HEK293 (cell line): ENCODE data around the gene WDR20.

Experiments used
- CTCF ChIA-PET: fragments of 350-600 bp; formaldehyde crosslinking; extraction: SDS; loops from one replicate; lab custom pipeline; 2021; ENCODE audit warnings: antibody characterized with exemption; lab: Yijun Ruan, JAX
- POLR2A ChIA-PET: fragments of 300-600 bp; formaldehyde crosslinking; extraction: SDS; loops from one replicate; lab custom pipeline; 2020; ENCODE audit warnings: antibody characterized with exemption, inconsistent platforms; lab: Yijun Ruan, JAX
- H3K27ac ChIP-seq: fragments of 200-500 bp; sonication (Bioruptor generic); 2 replicates; pipeline ENCODE4 v1.5.1; 2014; ENCODE audit warnings: low read depth, low read length, control low read depth, inconsistent platforms; ENCODE audit errors: extremely low read depth
- H3K36me3 ChIP-seq, 2 experiments: fragments of 200-500 bp in 1 of 2; sonication (Bioruptor generic) in 1 of 2; 1 replicate in 1 of 2; 2 replicates in 1 of 2; pipeline ENCODE4 v1.5.1; 2014 to 2017; ENCODE audit warnings: inconsistent platforms in 2 of 2, low read length in 2 of 2; ENCODE audit not compliant: control insufficient read depth in 2 of 2, insufficient read depth in 1 of 2
- H3K4me1 ChIP-seq: fragments of 200-500 bp; sonication (Bioruptor generic); 2 replicates; pipeline ENCODE4 v1.5.1; 2014; ENCODE audit warnings: mild to moderate bottlenecking, low read length, inconsistent platforms; ENCODE audit not compliant: control insufficient read depth, insufficient read depth
- H3K4me3 ChIP-seq: 2 replicates; pipeline ENCODE4 v1.5.1; 2011; ENCODE audit warnings: low read depth, mild to moderate bottlenecking, control low read depth, low read length, moderate library complexity
- H3K9me3 ChIP-seq: fragments of 200-500 bp; sonication (Bioruptor generic); 2 replicates; pipeline ENCODE4 v1.5.1; 2014; ENCODE audit warnings: low read depth, low read length, inconsistent platforms; ENCODE audit not compliant: control insufficient read depth, insufficient read depth
- BCL6B ChIP-seq: fragments of 450-650 bp; formaldehyde crosslinking; IDR thresholded peaks from 2 replicates; pipeline ENCODE4 v1.5.1; 2017; ENCODE audit warnings: missing biosample characterization, missing genetic modification characterization
- HOXA7 ChIP-seq: sonication (generic); formaldehyde crosslinking; IDR thresholded peaks from 2 replicates; pipeline ENCODE4 v1.8.1; 2022; ENCODE audit warnings: missing genetic modification reagents, borderline replicate concordance
- KLF7 ChIP-seq: fragments of 450-650 bp; formaldehyde crosslinking; IDR thresholded peaks from 2 replicates; pipeline ENCODE4 v1.5.1; 2016; ENCODE audit warnings: missing biosample characterization, missing genetic modification characterization, borderline replicate concordance
- MYNN ChIP-seq: fragments of 450-650 bp; formaldehyde crosslinking; IDR thresholded peaks from 2 replicates; pipeline ENCODE4 v1.5.1; 2016; ENCODE audit warnings: missing biosample characterization, missing genetic modification characterization, borderline replicate concordance
- OSR2 ChIP-seq: fragments of 450-650 bp; formaldehyde crosslinking; IDR thresholded peaks from 2 replicates; pipeline ENCODE4 v1.5.1; 2016; ENCODE audit warnings: missing biosample characterization, missing genetic modification characterization
- PRDM10 ChIP-seq: fragments of 450-650 bp; formaldehyde crosslinking; IDR thresholded peaks from 2 replicates; pipeline ENCODE4 v1.5.1; 2016; ENCODE audit warnings: missing biosample characterization, missing genetic modification characterization
- SP7 ChIP-seq: fragments of 450-650 bp; formaldehyde crosslinking; IDR thresholded peaks from 2 replicates; pipeline ENCODE4 v1.5.1; 2016; ENCODE audit warnings: missing biosample characterization, missing genetic modification characterization
- ZFHX2 ChIP-seq: fragments of 450-650 bp; formaldehyde crosslinking; conservative IDR thresholded peaks from 2 replicates; pipeline ENCODE4 v1.5.1; 2016; ENCODE audit warnings: missing biosample characterization, missing genetic modification characterization
- ZFP69B ChIP-seq: fragments of 450-650 bp; formaldehyde crosslinking; IDR thresholded peaks from 2 replicates; pipeline ENCODE4 v1.5.1; 2016; ENCODE audit warnings: missing biosample characterization, missing genetic modification characterization
- ZIC2 ChIP-seq: fragments of 450-650 bp; formaldehyde crosslinking; IDR thresholded peaks from 2 replicates; pipeline ENCODE4 v1.5.1; 2016; ENCODE audit warnings: missing biosample characterization, missing genetic modification characterization
- ZNF133 ChIP-seq: fragments of 450-650 bp; formaldehyde crosslinking; IDR thresholded peaks from 2 replicates; pipeline ENCODE4 v1.5.1; 2016; ENCODE audit warnings: missing biosample characterization, missing genetic modification characterization
- ZNF140 ChIP-seq: fragments of 450-650 bp; formaldehyde crosslinking; IDR thresholded peaks from 2 replicates; pipeline ENCODE4 v1.5.1; 2016; ENCODE audit warnings: missing biosample characterization, missing genetic modification characterization
- ZNF146 ChIP-seq: fragments of 450-650 bp; formaldehyde crosslinking; IDR thresholded peaks from 2 replicates; pipeline ENCODE4 v1.5.1; 2016; ENCODE audit warnings: missing biosample characterization, missing genetic modification characterization
- ZNF16 ChIP-seq: fragments of 450-650 bp; formaldehyde crosslinking; IDR thresholded peaks from 2 replicates; pipeline ENCODE4 v1.5.1; 2016; ENCODE audit warnings: low read depth, missing biosample characterization, missing genetic modification characterization
- ZNF174 ChIP-seq: fragments of 450-650 bp; formaldehyde crosslinking; IDR thresholded peaks from 2 replicates; pipeline ENCODE4 v1.5.0; 2017; ENCODE audit warnings: missing biosample characterization, mild to moderate bottlenecking, missing genetic modification characterization
- ZNF2 ChIP-seq: fragments of 450-650 bp; formaldehyde crosslinking; IDR thresholded peaks from 2 replicates; pipeline ENCODE4 v1.5.1; 2016; ENCODE audit warnings: missing biosample characterization, missing genetic modification characterization
- ZNF214 ChIP-seq: fragments of 450-650 bp; formaldehyde crosslinking; IDR thresholded peaks from 2 replicates; pipeline ENCODE4 v1.5.1; 2017; ENCODE audit warnings: missing biosample characterization, mild to moderate bottlenecking, missing genetic modification characterization, borderline replicate concordance
- ZNF24 ChIP-seq: fragments of 450-650 bp; formaldehyde crosslinking; IDR thresholded peaks from 2 replicates; pipeline ENCODE4 v1.5.1; 2016; ENCODE audit warnings: missing biosample characterization, missing genetic modification characterization
- ZNF274 ChIP-seq, 2 experiments: fragments of 200-500 bp in 1 of 2; fragments of 450-650 bp in 1 of 2; sonication (Bioruptor generic) in 1 of 2; formaldehyde crosslinking in 1 of 2; IDR thresholded peaks; 2 replicates each; pipeline versions ENCODE4 v1.5.1 to v1.6.1; 2014 to 2016; ENCODE audit warnings: borderline replicate concordance in 1 of 2, inconsistent platforms in 1 of 2, low read length in 1 of 2, missing biosample characterization in 1 of 2, missing genetic modification characterization in 1 of 2
- ZNF366 ChIP-seq: fragments of 450-650 bp; formaldehyde crosslinking; conservative IDR thresholded peaks from 2 replicates; pipeline ENCODE4 v1.5.1; 2016; ENCODE audit warnings: missing biosample characterization, missing genetic modification characterization
- ZNF391 ChIP-seq: fragments of 450-650 bp; formaldehyde crosslinking; IDR thresholded peaks from 2 replicates; pipeline ENCODE4 v1.5.1; 2016; ENCODE audit warnings: low read depth, missing biosample characterization, missing genetic modification characterization, borderline replicate concordance
- ZNF548 ChIP-seq: fragments of 450-650 bp; formaldehyde crosslinking; IDR thresholded peaks from 2 replicates; pipeline ENCODE4 v1.5.1; 2016; ENCODE audit warnings: missing biosample characterization, missing genetic modification characterization
- ZNF555 ChIP-seq: fragments of 450-650 bp; formaldehyde crosslinking; conservative IDR thresholded peaks from 2 replicates; pipeline ENCODE4 v1.5.1; 2017; ENCODE audit warnings: missing biosample characterization, mild to moderate bottlenecking, missing genetic modification characterization, inconsistent platforms
- ZNF654 ChIP-seq: fragments of 450-650 bp; formaldehyde crosslinking; IDR thresholded peaks from 2 replicates; pipeline ENCODE4 v1.5.1; 2016; ENCODE audit warnings: low read depth, missing biosample characterization, missing genetic modification characterization
- ZNF664 ChIP-seq: fragments of 450-650 bp; formaldehyde crosslinking; IDR thresholded peaks from 2 replicates; pipeline ENCODE4 v1.5.1; 2016; ENCODE audit warnings: missing biosample characterization, missing genetic modification characterization
- ZNF843 ChIP-seq: fragments of 450-650 bp; formaldehyde crosslinking; IDR thresholded peaks from 2 replicates; pipeline ENCODE4 v1.5.1; 2016; ENCODE audit warnings: missing biosample characterization, missing genetic modification characterization
- TF ChIP-seq, protein P1 (sequence below): fragments of 450-650 bp; formaldehyde crosslinking; IDR thresholded peaks from 2 replicates; pipeline ENCODE4; 2016; ENCODE audit warnings: missing biosample characterization, missing genetic modification characterization
- TF ChIP-seq, protein P2 (sequence below): fragments of 450-650 bp; IDR thresholded peaks from 2 replicates; pipeline ENCODE4 v1.5.1; 2018; ENCODE audit warnings: missing biosample characterization, mild to moderate bottlenecking, missing genetic modification characterization

WDR20 gene

GRCh38 chr14:102215071-102215470, 75.4 kb downstream of the WDR20 start:
- Histone ChIP-seq H3K27ac (no peak overlapping the region), H3K36me3 (peaks cover 2 to 9% of the 10 kb centered on the region in 2 experiments; a peak in 2 of 3 replicates), H3K4me3 (no peak overlapping the region), H3K4me1 (no peaks in the 10 kb centered on the region), H3K9me3 (no peaks in the 10 kb centered on the region)
- POLR2A ChIA-PET: no interaction called here
- no peak for TF ChIP-seq PRDM10 (tag by site-specific recombination)
- TF ChIP-seq ZNF140 (tag by site-specific recombination): no peak
- no peak for TF ChIP-seq ZNF2
- no peak for TF ChIP-seq ZNF16 (tag by site-specific recombination)
- TF ChIP-seq ZNF24: no peak
- TF ChIP-seq, protein P1, sequence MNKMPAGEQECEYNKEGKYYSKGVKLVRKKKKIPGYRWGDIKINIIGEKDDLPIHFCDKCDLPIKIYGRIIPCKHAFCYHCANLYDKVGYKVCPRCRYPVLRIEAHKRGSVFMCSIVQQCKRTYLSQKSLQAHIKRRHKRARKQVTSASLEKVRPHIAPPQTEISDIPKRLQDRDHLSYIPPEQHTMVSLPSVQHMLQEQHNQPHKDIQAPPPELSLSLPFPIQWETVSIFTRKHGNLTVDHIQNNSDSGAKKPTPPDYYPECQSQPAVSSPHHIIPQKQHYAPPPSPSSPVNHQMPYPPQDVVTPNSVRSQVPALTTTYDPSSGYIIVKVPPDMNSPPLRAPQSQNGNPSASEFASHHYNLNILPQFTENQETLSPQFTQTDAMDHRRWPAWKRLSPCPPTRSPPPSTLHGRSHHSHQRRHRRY: no peak
- TF ChIP-seq MYNN (tag by site-specific recombination): no peak
- no peak for TF ChIP-seq ZNF391 (tag by site-specific recombination)
- no peak for TF ChIP-seq KLF7 (tag by site-specific recombination)
- TF ChIP-seq ZNF654 (tag by site-specific recombination): no peak
- TF ChIP-seq ZNF843 (tag by site-specific recombination): no peak
- no peak for TF ChIP-seq ZNF133 (tag by site-specific recombination)
- TF ChIP-seq ZNF366 (tag by site-specific recombination): no peak
- no peak for TF ChIP-seq ZNF146 (tag by site-specific recombination)
- no peak for TF ChIP-seq ZIC2 (tag by site-specific recombination)
- no peak for TF ChIP-seq HOXA7
- TF ChIP-seq ZFP69B (tag by site-specific recombination): no peak
- no peak for TF ChIP-seq ZNF174 (tag by site-specific recombination)
- TF ChIP-seq BCL6B (tag by site-specific recombination): no peak
- CTCF ChIA-PET: interaction anchor here (0.7 to 2.3 kb wide), 3 partner anchors 22 to 100 kb away, joined by 3 to 14 read pairs (median 3); no protein-coding TSS in a partner anchor

DNA sequence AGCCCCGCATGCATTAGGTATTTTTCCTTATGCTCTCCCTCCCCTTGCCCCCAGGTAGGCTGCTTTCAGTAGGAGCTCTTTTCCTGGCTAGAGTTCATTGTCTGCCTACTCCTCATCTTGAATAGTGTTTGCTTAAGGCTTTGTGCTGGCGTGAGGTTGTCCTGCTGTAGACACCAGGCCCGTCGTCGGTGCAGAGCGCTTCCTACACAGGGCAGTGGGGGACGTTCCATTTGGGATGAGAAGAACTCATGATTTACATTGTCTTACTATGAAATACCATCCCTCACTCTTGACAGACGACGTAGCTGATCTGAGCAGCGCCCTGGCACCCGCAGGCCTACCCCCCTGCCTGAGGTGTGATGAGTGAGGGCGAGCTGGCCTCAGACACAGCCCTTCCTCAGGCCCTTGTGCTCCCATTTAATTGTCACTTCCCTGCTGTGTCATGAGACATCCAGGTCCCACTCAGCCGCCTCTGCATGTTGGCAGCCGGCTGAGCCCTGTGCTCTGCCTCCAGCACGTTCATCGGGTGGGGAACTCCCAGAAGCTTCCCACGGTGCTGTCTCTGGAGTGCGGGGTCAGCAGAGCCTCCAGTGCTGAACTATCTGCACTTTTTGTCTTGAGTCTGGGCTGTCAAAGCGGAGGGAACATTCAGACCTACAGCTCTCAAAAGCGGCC, 76.0 kb downstream of the WDR20 start:
- ChIA-PET POLR2A (no interaction called here), CTCF (interaction anchor here (0.6 to 2.3 kb wide), 4 partner anchors 19 to 99 kb away, joined by 3 to 14 read pairs (median 3); no protein-coding TSS in a partner anchor)
- Histone ChIP-seq H3K36me3 (peaks cover 0 to 8% of the 10 kb centered on the region in 2 experiments; a peak in 1 of 3 replicates), H3K9me3 (no peaks in the 10 kb centered on the region), H3K27ac (peak overlapping the region; percentile 16; the same call in 1 of the 2 replicates), H3K4me3 (no peak overlapping the region), H3K4me1 (no peaks in the 10 kb centered on the region)
- TF ChIP-seq SP7 (tag by site-specific recombination): peak; percentile 69
- TF ChIP-seq ZNF391 (tag by site-specific recombination): no peak
- TF ChIP-seq ZIC2 (tag by site-specific recombination): peak; percentile 93
- peak; percentile 98 for TF ChIP-seq ZFHX2
- no peak for TF ChIP-seq ZNF214 (tag by site-specific recombination)
- no peak for TF ChIP-seq ZNF555
- no peak for TF ChIP-seq ZNF548
- peak; percentile 45; the same call in 1 of the 2 replicates for TF ChIP-seq OSR2
- TF ChIP-seq ZNF664 (tag by site-specific recombination): no peak
- no peak for TF ChIP-seq ZNF274 (IDR thresholded peaks at IDR 0.05; ENCODE audit: low read length)
- no peak for TF ChIP-seq ZNF274 (tag by site-specific recombination; IDR thresholded peaks at IDR 0.05; ENCODE audit: borderline replicate concordance)
- TF ChIP-seq, protein P2, sequence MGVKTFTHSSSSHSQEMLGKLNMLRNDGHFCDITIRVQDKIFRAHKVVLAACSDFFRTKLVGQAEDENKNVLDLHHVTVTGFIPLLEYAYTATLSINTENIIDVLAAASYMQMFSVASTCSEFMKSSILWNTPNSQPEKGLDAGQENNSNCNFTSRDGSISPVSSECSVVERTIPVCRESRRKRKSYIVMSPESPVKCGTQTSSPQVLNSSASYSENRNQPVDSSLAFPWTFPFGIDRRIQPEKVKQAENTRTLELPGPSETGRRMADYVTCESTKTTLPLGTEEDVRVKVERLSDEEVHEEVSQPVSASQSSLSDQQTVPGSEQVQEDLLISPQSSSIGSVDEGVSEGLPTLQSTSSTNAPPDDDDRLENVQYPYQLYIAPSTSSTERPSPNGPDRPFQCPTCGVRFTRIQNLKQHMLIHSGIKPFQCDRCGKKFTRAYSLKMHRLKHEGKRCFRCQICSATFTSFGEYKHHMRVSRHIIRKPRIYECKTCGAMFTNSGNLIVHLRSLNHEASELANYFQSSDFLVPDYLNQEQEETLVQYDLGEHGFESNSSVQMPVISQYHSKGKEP (tag by site-specific recombination): no peak
